ENCODE results near the gene SCN2A. TPM values are rescaled to one million over a fixed set of nuclear protein-coding genes. Genes with fewer than 3 reads are reported as not detected.

SCN2A gene
- total RNA-seq, 1 experiment from 2014 or later = 0.24 TPM

DNA sequence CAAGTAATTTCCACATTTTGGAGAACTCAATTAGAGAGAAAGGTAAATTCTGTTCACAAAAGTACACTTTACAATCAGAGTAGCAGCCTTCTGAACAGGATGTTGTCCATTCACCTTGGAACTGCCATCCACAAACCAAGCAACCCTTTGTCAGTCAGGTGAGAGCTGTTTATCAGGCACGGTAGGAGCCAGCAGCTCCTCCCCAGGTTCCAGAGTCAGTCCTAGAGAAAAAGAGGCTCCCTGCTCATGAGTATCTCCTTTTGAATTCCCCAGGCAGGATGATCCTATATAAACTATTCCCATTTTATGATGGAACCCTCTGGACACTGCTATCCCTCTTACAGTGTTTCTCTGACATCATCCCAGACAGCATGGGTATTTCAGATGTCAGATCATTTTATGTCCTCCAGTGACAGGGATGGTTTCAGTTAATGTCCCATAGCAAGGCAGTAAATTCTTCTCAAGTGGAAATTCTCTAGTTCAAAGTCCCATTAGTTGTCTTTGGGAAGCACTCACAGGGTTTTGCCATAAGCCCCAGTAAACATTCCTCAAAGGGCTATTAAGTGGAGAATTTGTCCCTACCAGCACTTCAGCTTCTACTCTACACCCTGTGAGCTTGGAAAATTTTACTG, 195.8 kb downstream of the SCN2A start:
- H3K79me1 ChIP-seq (ENCODE audit: insufficient read depth, low read depth, low read length, poor library complexity, severe bottlenecking) = no peaks in the 10 kb centered on the region
- no peak overlapping the region for H3K14ac ChIP-seq (ENCODE audit: insufficient read depth, low read length)
- H3K18ac ChIP-seq (ENCODE audit: insufficient read length, low read depth, low read length) = no peak overlapping the region
- Mint-ChIP-seq H3K9me3 (peaks cover 0 to 6% of the 10 kb centered on the region in 2 experiments; a peak in 2 of 5 replicates), H3K36me3 (ENCODE audit: insufficient read depth in 1 of 3, low read depth in 3 of 3) (no peaks in the 10 kb centered on the region), H3K27me3 (ENCODE audit: low read depth) (no peaks in the 10 kb centered on the region), H3K4me3 (no peak overlapping the region), H3K4me1 (peaks cover 38 to 40% of the 10 kb centered on the region in 2 experiments), H3K27ac (peak overlapping the region in 2 of 3 experiments; percentile 6 to 41; a peak in 3 of 7 replicates)
- H2BK12ac ChIP-seq (ENCODE audit: insufficient read length, low read depth, low read length) = no peak overlapping the region
- TF ChIP-seq, protein P1, sequence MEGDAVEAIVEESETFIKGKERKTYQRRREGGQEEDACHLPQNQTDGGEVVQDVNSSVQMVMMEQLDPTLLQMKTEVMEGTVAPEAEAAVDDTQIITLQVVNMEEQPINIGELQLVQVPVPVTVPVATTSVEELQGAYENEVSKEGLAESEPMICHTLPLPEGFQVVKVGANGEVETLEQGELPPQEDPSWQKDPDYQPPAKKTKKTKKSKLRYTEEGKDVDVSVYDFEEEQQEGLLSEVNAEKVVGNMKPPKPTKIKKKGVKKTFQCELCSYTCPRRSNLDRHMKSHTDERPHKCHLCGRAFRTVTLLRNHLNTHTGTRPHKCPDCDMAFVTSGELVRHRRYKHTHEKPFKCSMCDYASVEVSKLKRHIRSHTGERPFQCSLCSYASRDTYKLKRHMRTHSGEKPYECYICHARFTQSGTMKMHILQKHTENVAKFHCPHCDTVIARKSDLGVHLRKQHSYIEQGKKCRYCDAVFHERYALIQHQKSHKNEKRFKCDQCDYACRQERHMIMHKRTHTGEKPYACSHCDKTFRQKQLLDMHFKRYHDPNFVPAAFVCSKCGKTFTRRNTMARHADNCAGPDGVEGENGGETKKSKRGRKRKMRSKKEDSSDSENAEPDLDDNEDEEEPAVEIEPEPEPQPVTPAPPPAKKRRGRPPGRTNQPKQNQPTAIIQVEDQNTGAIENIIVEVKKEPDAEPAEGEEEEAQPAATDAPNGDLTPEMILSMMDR (conservative IDR thresholded peaks at IDR 0.05) = no peak
- H3K56ac ChIP-seq (ENCODE audit: insufficient read length, low read depth, low read length) = no peak overlapping the region
- H2AFZ ChIP-seq (ENCODE audit: low read length) = no peak overlapping the region
- H3K23ac ChIP-seq (ENCODE audit: insufficient read length, low read depth, low read length) = no peak overlapping the region
- H4K5ac ChIP-seq (ENCODE audit: insufficient read length, low read depth, low read length) = no peak overlapping the region
- peaks cover 5% of the 10 kb centered on the region for H3K4me1 ChIP-seq (ENCODE audit: insufficient read depth, low read length)
- no CpG with 5 or more reads among the region's 1 CpG for WGBS (ENCODE audit: extremely low coverage, insufficient read length, low lambda C conversion rate)
- no peak overlapping the region for H4K91ac ChIP-seq (ENCODE audit: insufficient read length, low read depth, low read length)
- H3K79me2 ChIP-seq (ENCODE audit: insufficient read depth, low read length) = no peaks in the 10 kb centered on the region
- no peak overlapping the region for H4K8ac ChIP-seq (replicated peaks; ENCODE audit: insufficient read length, low read depth, low read length)
- no peak overlapping the region for H2BK120ac ChIP-seq (ENCODE audit: low read depth, low read length, poor library complexity, severe bottlenecking)
- no peaks in the 10 kb centered on the region for H3K27me3 ChIP-seq (ENCODE audit: insufficient read depth, low read length)
- no peak overlapping the region for H3T11ph ChIP-seq (ENCODE audit: low read length)
- DNase-seq = no peak
- H3K9me3 ChIP-seq (ENCODE audit: control insufficient read depth, low read depth, low read length) = no peaks in the 10 kb centered on the region
- H4K20me1 ChIP-seq (ENCODE audit: control insufficient read depth, insufficient read depth, insufficient read length) = no peaks in the 10 kb centered on the region
- no peak overlapping the region for H2BK15ac ChIP-seq (ENCODE audit: low read depth, low read length)
- H2AK5ac ChIP-seq (ENCODE audit: insufficient read length, low read length) = no peak overlapping the region
- no peaks in the 10 kb centered on the region for H3K23me2 ChIP-seq (ENCODE audit: insufficient read length, low read depth, low read length, poor library complexity, severe bottlenecking)
- H3K4ac ChIP-seq (ENCODE audit: low read depth, low read length) = no peak overlapping the region
- H2BK5ac ChIP-seq (ENCODE audit: insufficient read length, low read length) = no peak overlapping the region
- no peak overlapping the region for H2BK20ac ChIP-seq (ENCODE audit: low read depth, low read length, poor library complexity, severe bottlenecking)
- no peak overlapping the region for H3K9ac ChIP-seq (ENCODE audit: extremely low read depth, insufficient read length, low read length)
- H3K4me2 ChIP-seq (ENCODE audit: insufficient read depth, insufficient read length, low read length) = no peak overlapping the region
- no peak overlapping the region for H3K27ac ChIP-seq (ENCODE audit: insufficient read length, low read depth, low read length)

Data from H9 (cell line).